GM19372 (cell line): ENCODE results near the gene LNX1.

Source experiments
- ATAC-seq: cut with Tn5 transposase; IDR thresholded peaks from one replicate; pipeline ENCODE4 v1.9.1; 2021; ENCODE audit warnings: mild to moderate bottlenecking, low read depth, moderate library complexity; ENCODE audit not compliant: unreplicated experiment

The LNX1 gene

GRCh38 chr4:53591372-53591892 is at the start of gene LNX1:
LNX1 (minus strand) TSS chr4:53591486; CDS start chr4:53574002, 17,484 bp downstream.
- ATAC-seq: no peak

- ATAC-seq: peak; percentile 60
Measured at GRCh38 chr4:53640576-53641453, 49.5 kb upstream of the LNX1 start.

- ATAC-seq: no peak
Measured at GRCh38 chr4:53638919-53639318, 47.6 kb upstream of the LNX1 start.

GRCh38 chr4:53637348-53637747 is 46.1 kb upstream of the LNX1 start:
- ATAC-seq: no peak

GRCh38 chr4:53635697-53636483 is 44.6 kb upstream of the LNX1 start:
- no peak for ATAC-seq

GRCh38 chr4:53633608-53634007 is 42.3 kb upstream of the LNX1 start:
- no peak for ATAC-seq

GRCh38 chr4:53629296-53629695 is 38.0 kb upstream of the LNX1 start:
- no peak for ATAC-seq

GRCh38 chr4:53626491-53626890 is 35.2 kb upstream of the LNX1 start:
- ATAC-seq: no peak

GRCh38 chr4:53625888-53626287 is 34.6 kb upstream of the LNX1 start:
- no peak for ATAC-seq

GRCh38 chr4:53622739-53623151 is 31.5 kb upstream of the LNX1 start:
- no peak for ATAC-seq

- ATAC-seq: no peak
Measured at GRCh38 chr4:53620956-53621355, 29.7 kb upstream of the LNX1 start.

GRCh38 chr4:53619431-53619830 is 28.1 kb upstream of the LNX1 start:
- no peak for ATAC-seq

GRCh38 chr4:53618321-53618720 is 27.0 kb upstream of the LNX1 start:
- no peak for ATAC-seq

GRCh38 chr4:53617101-53617680 is 25.9 kb upstream of the LNX1 start:
- no peak for ATAC-seq

GRCh38 chr4:53616219-53616618 is 24.9 kb upstream of the LNX1 start:
- ATAC-seq: no peak

GRCh38 chr4:53614591-53614990 is 23.3 kb upstream of the LNX1 start:
- ATAC-seq: no peak

- no peak for ATAC-seq
Measured at GRCh38 chr4:53613428-53613827, 22.1 kb upstream of the LNX1 start.

GRCh38 chr4:53608649-53609048 is 17.4 kb upstream of the LNX1 start:
- no peak for ATAC-seq

- no peak for ATAC-seq
Measured at GRCh38 chr4:53608242-53608641, 17.0 kb upstream of the LNX1 start.

- no peak for ATAC-seq
Measured at GRCh38 chr4:53605783-53606182, 14.5 kb upstream of the LNX1 start.

- no peak for ATAC-seq
Measured at GRCh38 chr4:53602390-53602789, 11.1 kb upstream of the LNX1 start.
